Left kidney (tissue), 2 donors: ENCODE measurements around the gene CSNK2A1. TPM values are rescaled to one million over a fixed set of nuclear protein-coding genes. Genes with fewer than 3 reads are reported as not detected.

ENCODE experiments used
- DNase-seq: peaks from one replicate; pipeline ENCODE4 v3.0.0-alpha.2; 2013
- polyA plus RNA-seq: library from polyadenylated mRNA; unstranded; fragments of 120-200 nt; gene quantifications from one replicate; pipeline ENCODE4 v1.2.1, GENCODE V29; 2013; ENCODE audit not compliant: insufficient read length

CSNK2A1 gene
- polyA plus RNA-seq, 1 donor = 174 TPM

- no peak for DNase-seq
These were observed 110.8 kb downstream of the CSNK2A1 start for GRCh38 chr20:432677-433299.

- DNase-seq = no peak
These were observed 111.4 kb downstream of the CSNK2A1 start for GRCh38 chr20:432208-432607.

GRCh38 chr20:431012-431904 is 112.3 kb downstream of the CSNK2A1 start:
- DNase-seq = peak; percentile 72

GRCh38 chr20:430091-430999 is 113.2 kb downstream of the CSNK2A1 start:
- DNase-seq = no peak

GRCh38 chr20:428658-429200 is 114.9 kb downstream of the CSNK2A1 start:
- DNase-seq = no peak

GRCh38 chr20:427849-428657 is 115.5 kb downstream of the CSNK2A1 start:
- no peak for DNase-seq

- no peak for DNase-seq
These were observed 116.2 kb downstream of the CSNK2A1 start for GRCh38 chr20:427401-427800.

GRCh38 chr20:426566-426965 is 117.0 kb downstream of the CSNK2A1 start:
- DNase-seq = no peak

Other genes starting within 250 kb of the CSNK2A1 start
- 44.7 TPM for gene ZCCHC3, start 246.2 kb downstream of the CSNK2A1 start, polyA plus RNA-seq
- gene SOX12, start 218.2 kb downstream of the CSNK2A1 start, polyA plus RNA-seq = 31.6 TPM
- gene NRSN2, start 196.7 kb downstream of the CSNK2A1 start, polyA plus RNA-seq = 46.5 TPM
- gene TRIB3, start 163.0 kb downstream of the CSNK2A1 start, polyA plus RNA-seq = 3.3 TPM
- gene RBCK1, start 135.5 kb downstream of the CSNK2A1 start, polyA plus RNA-seq = 94.4 TPM
- gene TBC1D20, start 81.3 kb downstream of the CSNK2A1 start, polyA plus RNA-seq = 35.9 TPM
- 0.90 TPM for gene TCF15, start 66.5 kb upstream of the CSNK2A1 start, polyA plus RNA-seq
- 12.5 TPM for gene SRXN1, start 109.4 kb upstream of the CSNK2A1 start, polyA plus RNA-seq
- gene SCRT2, start 132.0 kb upstream of the CSNK2A1 start, polyA plus RNA-seq = not detected
- gene SLC52A3, start 224.7 kb upstream of the CSNK2A1 start, polyA plus RNA-seq = 4.0 TPM